Hematopoietic multipotent progenitor cell treated with erythropoietin and hydrocortisone succinate and interleukin-3 and kit ligand, for 4 days (in vitro differentiated cells): Measurements from ENCODE around the gene AFF3.
A peak's percentile ranks its signal among the peaks of the same experiment; 100 is the strongest.

Experiments
- DNase-seq: peaks from one replicate; pipeline ENCODE4 v3.0.0-alpha.2; 2015

The AFF3 gene

GRCh38 chr2:99918389-99918788 lies 224.0 kb downstream of the AFF3 start:
- DNase-seq: no peak

- no peak for DNase-seq
These were observed 227.2 kb downstream of the AFF3 start for GRCh38 chr2:99915108-99915675.

- no peak for DNase-seq
These were observed 230.7 kb downstream of the AFF3 start for GRCh38 chr2:99911736-99912135.

GRCh38 chr2:99910902-99911301 lies 231.5 kb downstream of the AFF3 start:
- no peak for DNase-seq

- DNase-seq: no peak
These were observed 236.8 kb downstream of the AFF3 start for GRCh38 chr2:99905636-99906035.

GRCh38 chr2:99905025-99905424 lies 237.4 kb downstream of the AFF3 start:
- no peak for DNase-seq

GRCh38 chr2:99903981-99904380 lies 238.4 kb downstream of the AFF3 start:
- DNase-seq: no peak

GRCh38 chr2:99900556-99900955 lies 241.8 kb downstream of the AFF3 start:
- DNase-seq: no peak

GRCh38 chr2:99899882-99900281 lies 242.5 kb downstream of the AFF3 start:
- no peak for DNase-seq

- DNase-seq: no peak
These were observed 243.1 kb downstream of the AFF3 start for GRCh38 chr2:99899058-99899855.

- peak; percentile 28 for DNase-seq
These were observed 243.9 kb downstream of the AFF3 start for GRCh38 chr2:99898336-99899048.

- DNase-seq: no peak
These were observed 251.0 kb downstream of the AFF3 start for GRCh38 chr2:99891428-99891780.

- peak; percentile 20 for DNase-seq
These were observed 251.6 kb downstream of the AFF3 start for GRCh38 chr2:99890568-99891427.

GRCh38 chr2:99888617-99889016 lies 253.8 kb downstream of the AFF3 start:
- DNase-seq: no peak

GRCh38 chr2:99886418-99886817 lies 256.0 kb downstream of the AFF3 start:
- no peak for DNase-seq

- no peak for DNase-seq
These were observed 259.0 kb downstream of the AFF3 start for GRCh38 chr2:99883358-99883757.

GRCh38 chr2:99881901-99882591 lies 260.3 kb downstream of the AFF3 start:
- peak; percentile 21 for DNase-seq

- DNase-seq: no peak
These were observed 261.5 kb downstream of the AFF3 start for GRCh38 chr2:99880964-99881294.

GRCh38 chr2:99880148-99880963 lies 262.0 kb downstream of the AFF3 start:
- DNase-seq: no peak

GRCh38 chr2:99879481-99879880 lies 262.9 kb downstream of the AFF3 start:
- DNase-seq: no peak

GRCh38 chr2:99878581-99879350 lies 263.6 kb downstream of the AFF3 start:
- DNase-seq: no peak
